GM12878 (cell line): ENCODE results near the gene LTBP3. TPM values are rescaled to one million over a fixed set of nuclear protein-coding genes. Genes with fewer than 3 reads are reported as not detected.

Experiments used
- BCL11A ChIP-seq: IDR thresholded peaks from 2 replicates; pipeline ENCODE4 v1.6.1; 2011; ENCODE audit warnings: low read depth, low read length
- IKZF1 ChIP-seq: fragments of 450-650 bp; conservative IDR thresholded peaks from 2 replicates; pipeline ENCODE4 v1.6.1; 2017; ENCODE audit warnings: antibody characterized with exemption, mild to moderate bottlenecking
- MEF2A ChIP-seq: IDR thresholded peaks from 2 replicates; pipeline ENCODE4 v1.6.1; 2011; ENCODE audit warnings: low read depth, mild to moderate bottlenecking, low read length, moderate library complexity; ENCODE audit not compliant: insufficient read depth
- POLR2AphosphoS2 ChIP-seq: IDR thresholded peaks from 2 replicates; pipeline ENCODE4 v1.6.1; 2011; ENCODE audit warnings: low read depth, mild to moderate bottlenecking, low read length, improper control_type of control experiment, moderate library complexity
- POU2F2 ChIP-seq: IDR thresholded peaks from 3 replicates; pipeline ENCODE4 v1.6.1; 2011; ENCODE audit warnings: low read depth, mild to moderate bottlenecking, low read length, borderline replicate concordance
- RAD21 ChIP-seq: IDR thresholded peaks from 2 replicates; pipeline ENCODE4 v1.6.1; 2011; ENCODE audit warnings: mild to moderate bottlenecking, low read depth, low read length, moderate library complexity; ENCODE audit not compliant: insufficient read depth
- RELA ChIP-seq: fragments of 450-650 bp; IDR thresholded peaks from 2 replicates; pipeline ENCODE4 v1.8.0; 2014; ENCODE audit warnings: borderline replicate concordance; ENCODE audit not compliant: partially characterized antibody
- SIN3A ChIP-seq: IDR thresholded peaks from 2 replicates; pipeline ENCODE4 v1.6.1; 2012; ENCODE audit warnings: low read depth, low read length, improper control_type of control experiment
- SPI1 ChIP-seq: IDR thresholded peaks from 2 replicates; pipeline ENCODE4 v1.6.1; 2011; ENCODE audit warnings: low read depth, mild to moderate bottlenecking, low read length, moderate library complexity, borderline replicate concordance; ENCODE audit not compliant: insufficient read depth
- SUPT20H ChIP-seq: IDR thresholded peaks from 2 replicates; pipeline ENCODE4 v1.6.1; 2011; ENCODE audit warnings: low read depth, mild to moderate bottlenecking, low read length, moderate library complexity, borderline replicate concordance; ENCODE audit not compliant: control insufficient read depth
- TBL1XR1 ChIP-seq: IDR thresholded peaks from 2 replicates; pipeline ENCODE4 v1.6.1; 2012; ENCODE audit warnings: low read depth, low read length, improper control_type of control experiment
- ZBED1 ChIP-seq: IDR thresholded peaks from 2 replicates; pipeline ENCODE4 v1.6.1; 2016; ENCODE audit warnings: borderline replicate concordance
- ZNF274 ChIP-seq: IDR thresholded peaks from one replicate; pipeline ENCODE4 v1.8.0; 2011; ENCODE audit not compliant: insufficient read length, insufficient read depth
- polyA plus RNA-seq, 11 experiments: library from polyadenylated mRNA; depleted of rRNA in 4 of 11; unstranded in 6 of 11; stranded (reverse) in 5 of 11; fragments of >200 nt; fragmentation: Nextera tagmentation in 4 of 11; fragmentation: Illumina TruSeq in 1 of 11; extraction: Ambion mirVana in 4 of 11; extraction: Trizol in 1 of 11; gene quantifications; 1 replicate in 1 of 11; 2 replicates in 10 of 11; pipeline versions ENCODE4 v1.2.1 to v1.2.3, GENCODE V29; 2011 to 2016; ENCODE audit warnings: inconsistent platforms in 2 of 11, missing spikeins in 2 of 11, low read depth in 1 of 11
- total RNA-seq, 4 experiments: library from RNA; depleted of rRNA in 3 of 4; stranded (reverse); fragments of >200 nt in 3 of 4; fragmentation: Illumina TruSeq in 1 of 4; extraction: Trizol in 1 of 4; gene quantifications; 2 replicates each; pipeline versions ENCODE4 v1.2.1 to v1.2.3, GENCODE V29; 2013 to 2021
- TF ChIP-seq, protein P1 (sequence below): fragments of 450-650 bp; IDR thresholded peaks from 2 replicates; pipeline ENCODE4 v1.6.1; 2017; ENCODE audit warnings: mild to moderate bottlenecking, low read depth, inconsistent platforms; ENCODE audit not compliant: poor library complexity, severe bottlenecking
- TF ChIP-seq, protein P2 (sequence below): fragments of 450-650 bp; formaldehyde crosslinking; IDR thresholded peaks from 2 replicates; pipeline ENCODE4 v1.4.0; 2022; ENCODE audit warnings: mild to moderate bottlenecking, moderate library complexity
- TF ChIP-seq, protein P3 (sequence below): IDR thresholded peaks from 2 replicates; pipeline ENCODE4 v1.6.1; 2011; ENCODE audit warnings: mild to moderate bottlenecking, low read depth, low read length, moderate library complexity; ENCODE audit not compliant: insufficient replicate concordance
- TF ChIP-seq, protein P4 (sequence below): fragments of 450-650 bp; IDR thresholded peaks from 2 replicates; pipeline ENCODE4 v1.6.1; 2016; ENCODE audit warnings: mild to moderate bottlenecking

LTBP3 gene
- total and polyA plus RNA-seq, 10 of the 15 experiments (the other 5 are each of a cell fraction or from before 2014, with no cell fraction given): 2.2 to 12.2 (median 6.2) TPM; not detected in 2

DNA sequence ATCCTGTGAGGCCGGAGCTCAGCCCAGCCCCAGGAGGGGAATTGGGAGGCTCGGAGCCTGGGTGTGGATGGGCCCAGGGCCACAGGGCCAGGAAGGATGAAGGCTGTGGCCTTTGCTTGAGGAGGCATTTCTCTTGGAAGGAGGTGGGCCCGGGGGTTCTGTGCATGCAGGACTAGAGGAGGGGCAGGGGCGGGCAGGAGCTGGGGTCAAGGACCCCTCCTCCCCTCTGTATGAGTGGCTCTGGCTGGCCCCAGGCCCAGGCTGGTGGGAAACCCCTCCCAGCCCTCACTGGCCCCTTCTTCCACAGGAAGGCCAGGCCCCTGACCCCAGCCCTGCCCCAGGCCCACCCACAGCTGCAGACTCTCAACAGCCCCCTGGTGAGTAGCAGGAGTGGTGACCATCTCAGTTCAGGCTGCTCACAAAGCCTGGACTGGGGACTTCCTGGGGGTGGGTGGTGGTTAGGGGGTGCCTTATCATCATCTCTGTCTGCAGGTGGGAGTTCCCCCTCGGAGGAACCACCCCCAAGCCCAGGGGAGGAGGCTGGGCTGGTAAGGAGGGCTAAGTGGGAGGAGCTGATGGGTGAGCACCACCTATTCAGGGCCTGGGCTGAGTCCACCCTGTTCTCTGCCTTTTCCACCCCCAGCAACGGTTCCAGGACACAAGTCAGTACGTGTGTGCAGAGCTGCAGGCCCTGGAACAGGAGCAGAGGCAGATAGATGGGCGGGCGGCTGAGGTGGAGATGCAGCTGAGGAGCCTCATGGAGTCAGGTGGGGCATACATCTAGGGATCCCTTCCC lies 31.5 kb upstream of the LTBP3 start (continued):
- TF ChIP-seq, protein P1, sequence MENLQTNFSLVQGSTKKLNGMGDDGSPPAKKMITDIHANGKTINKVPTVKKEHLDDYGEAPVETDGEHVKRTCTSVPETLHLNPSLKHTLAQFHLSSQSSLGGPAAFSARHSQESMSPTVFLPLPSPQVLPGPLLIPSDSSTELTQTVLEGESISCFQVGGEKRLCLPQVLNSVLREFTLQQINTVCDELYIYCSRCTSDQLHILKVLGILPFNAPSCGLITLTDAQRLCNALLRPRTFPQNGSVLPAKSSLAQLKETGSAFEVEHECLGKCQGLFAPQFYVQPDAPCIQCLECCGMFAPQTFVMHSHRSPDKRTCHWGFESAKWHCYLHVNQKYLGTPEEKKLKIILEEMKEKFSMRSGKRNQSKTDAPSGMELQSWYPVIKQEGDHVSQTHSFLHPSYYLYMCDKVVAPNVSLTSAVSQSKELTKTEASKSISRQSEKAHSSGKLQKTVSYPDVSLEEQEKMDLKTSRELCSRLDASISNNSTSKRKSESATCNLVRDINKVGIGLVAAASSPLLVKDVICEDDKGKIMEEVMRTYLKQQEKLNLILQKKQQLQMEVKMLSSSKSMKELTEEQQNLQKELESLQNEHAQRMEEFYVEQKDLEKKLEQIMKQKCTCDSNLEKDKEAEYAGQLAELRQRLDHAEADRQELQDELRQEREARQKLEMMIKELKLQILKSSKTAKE: no peak
- TF ChIP-seq RAD21 (0 out of 2 replicates have a peak, but pooled peaks have one; percentile 13), TBL1XR1 (peak; percentile 67; the same call in 1 of the 2 replicates), POU2F2 (no peak), MEF2A (no peak), SIN3A (0 out of 2 replicates have a peak, but pooled peaks have one; percentile 35), SUPT20H (no peak), SPI1 (no peak), RELA (no peak), IKZF1 (0 out of 2 replicates have a peak, but pooled peaks have one; percentile 15), ZNF274 (no peak), ZBED1 (no peak), BCL11A (0 out of 2 replicates have a peak, but pooled peaks have one; percentile 29), POLR2AphosphoS2 (no peak)
- TF ChIP-seq, protein P2, sequence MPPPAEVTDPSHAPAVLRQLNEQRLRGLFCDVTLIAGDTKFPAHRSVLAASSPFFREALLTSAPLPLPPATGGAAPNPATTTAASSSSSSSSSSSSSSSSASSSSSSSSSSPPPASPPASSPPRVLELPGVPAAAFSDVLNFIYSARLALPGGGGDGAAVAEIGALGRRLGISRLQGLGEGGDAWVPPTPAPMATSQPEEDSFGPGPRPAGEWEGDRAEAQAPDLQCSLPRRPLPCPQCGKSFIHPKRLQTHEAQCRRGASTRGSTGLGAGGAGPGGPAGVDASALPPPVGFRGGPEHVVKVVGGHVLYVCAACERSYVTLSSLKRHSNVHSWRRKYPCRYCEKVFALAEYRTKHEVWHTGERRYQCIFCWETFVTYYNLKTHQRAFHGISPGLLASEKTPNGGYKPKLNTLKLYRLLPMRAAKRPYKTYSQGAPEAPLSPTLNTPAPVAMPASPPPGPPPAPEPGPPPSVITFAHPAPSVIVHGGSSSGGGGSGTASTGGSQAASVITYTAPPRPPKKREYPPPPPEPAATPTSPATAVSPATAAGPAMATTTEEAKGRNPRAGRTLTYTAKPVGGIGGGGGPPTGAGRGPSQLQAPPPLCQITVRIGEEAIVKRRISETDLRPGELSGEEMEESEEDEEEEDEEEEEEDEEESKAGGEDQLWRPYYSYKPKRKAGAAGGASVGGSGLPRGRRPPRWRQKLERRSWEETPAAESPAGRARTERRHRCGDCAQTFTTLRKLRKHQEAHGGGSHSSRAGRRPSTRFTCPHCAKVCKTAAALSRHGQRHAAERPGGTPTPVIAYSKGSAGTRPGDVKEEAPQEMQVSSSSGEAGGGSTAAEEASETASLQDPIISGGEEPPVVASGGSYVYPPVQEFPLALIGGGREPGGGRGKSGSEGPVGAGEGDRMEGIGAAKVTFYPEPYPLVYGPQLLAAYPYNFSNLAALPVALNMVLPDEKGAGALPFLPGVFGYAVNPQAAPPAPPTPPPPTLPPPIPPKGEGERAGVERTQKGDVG: no peak
- TF ChIP-seq, protein P3, sequence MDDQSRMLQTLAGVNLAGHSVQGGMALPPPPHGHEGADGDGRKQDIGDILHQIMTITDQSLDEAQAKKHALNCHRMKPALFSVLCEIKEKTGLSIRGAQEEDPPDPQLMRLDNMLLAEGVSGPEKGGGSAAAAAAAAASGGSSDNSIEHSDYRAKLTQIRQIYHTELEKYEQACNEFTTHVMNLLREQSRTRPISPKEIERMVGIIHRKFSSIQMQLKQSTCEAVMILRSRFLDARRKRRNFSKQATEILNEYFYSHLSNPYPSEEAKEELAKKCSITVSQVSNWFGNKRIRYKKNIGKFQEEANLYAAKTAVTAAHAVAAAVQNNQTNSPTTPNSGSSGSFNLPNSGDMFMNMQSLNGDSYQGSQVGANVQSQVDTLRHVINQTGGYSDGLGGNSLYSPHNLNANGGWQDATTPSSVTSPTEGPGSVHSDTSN: no peak
- TF ChIP-seq, protein P4, sequence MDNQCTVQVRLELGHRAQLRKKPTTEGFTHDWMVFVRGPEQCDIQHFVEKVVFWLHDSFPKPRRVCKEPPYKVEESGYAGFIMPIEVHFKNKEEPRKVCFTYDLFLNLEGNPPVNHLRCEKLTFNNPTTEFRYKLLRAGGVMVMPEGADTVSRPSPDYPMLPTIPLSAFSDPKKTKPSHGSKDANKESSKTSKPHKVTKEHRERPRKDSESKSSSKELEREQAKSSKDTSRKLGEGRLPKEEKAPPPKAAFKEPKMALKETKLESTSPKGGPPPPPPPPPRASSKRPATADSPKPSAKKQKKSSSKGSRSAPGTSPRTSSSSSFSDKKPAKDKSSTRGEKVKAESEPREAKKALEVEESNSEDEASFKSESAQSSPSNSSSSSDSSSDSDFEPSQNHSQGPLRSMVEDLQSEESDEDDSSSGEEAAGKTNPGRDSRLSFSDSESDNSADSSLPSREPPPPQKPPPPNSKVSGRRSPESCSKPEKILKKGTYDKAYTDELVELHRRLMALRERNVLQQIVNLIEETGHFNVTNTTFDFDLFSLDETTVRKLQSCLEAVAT: 0 out of 2 replicates have a peak, but pooled peaks have one; percentile 15
